Measurements from ENCODE around the gene COL6A5. TPM values are rescaled to one million over a fixed set of nuclear protein-coding genes. Genes with fewer than 3 reads are reported as not detected.
"Not testable (repeated sequence)": the region's sequence is repeated elsewhere in the genome, so short reads cannot be mapped to it uniquely, and the experiment has no call there.

The COL6A5 gene
- total and polyA plus RNA-seq, 9 donors: 0.04 to 0.07 (median 0.05) TPM; not detected in 6

DNA sequence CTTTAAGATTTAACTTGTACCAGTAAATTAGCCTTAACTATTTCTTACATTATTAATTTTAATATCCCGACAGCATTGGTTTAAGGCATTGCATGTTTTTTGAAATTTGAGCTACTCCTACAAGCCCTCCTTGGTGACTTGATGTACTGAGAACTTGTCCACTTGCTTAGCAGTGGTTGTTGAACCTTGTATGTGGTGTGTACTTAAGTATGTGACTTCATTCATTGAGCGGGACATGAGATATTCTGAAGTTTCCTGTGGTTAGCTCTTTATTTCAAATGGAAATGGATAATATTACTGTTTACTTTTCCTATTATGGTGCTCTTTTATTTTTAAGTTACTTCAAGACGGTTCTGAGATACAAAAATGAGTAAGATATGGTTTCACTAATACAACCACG, 3.6 kb upstream of the COL6A5 start:
- Histone ChIP-seq H3K9me3 (no peaks in the 10 kb centered on the region), H3K4me3 (no peak overlapping the region), H3K27me3 (no peaks in the 10 kb centered on the region), H3K4me1 (ENCODE audit: insufficient read depth) (no peaks in the 10 kb centered on the region), H3K27ac (no peak overlapping the region), H3K36me3 (no peaks in the 10 kb centered on the region)
- intact Hi-C loops (cut with DNase I): no loop called here
- DNase-seq: no peak
- WGBS, 3 donors: 73 to 80% (median 80%) methylated on average over 4 of the region's 4 CpGs
- TF ChIP-seq, protein P1, sequence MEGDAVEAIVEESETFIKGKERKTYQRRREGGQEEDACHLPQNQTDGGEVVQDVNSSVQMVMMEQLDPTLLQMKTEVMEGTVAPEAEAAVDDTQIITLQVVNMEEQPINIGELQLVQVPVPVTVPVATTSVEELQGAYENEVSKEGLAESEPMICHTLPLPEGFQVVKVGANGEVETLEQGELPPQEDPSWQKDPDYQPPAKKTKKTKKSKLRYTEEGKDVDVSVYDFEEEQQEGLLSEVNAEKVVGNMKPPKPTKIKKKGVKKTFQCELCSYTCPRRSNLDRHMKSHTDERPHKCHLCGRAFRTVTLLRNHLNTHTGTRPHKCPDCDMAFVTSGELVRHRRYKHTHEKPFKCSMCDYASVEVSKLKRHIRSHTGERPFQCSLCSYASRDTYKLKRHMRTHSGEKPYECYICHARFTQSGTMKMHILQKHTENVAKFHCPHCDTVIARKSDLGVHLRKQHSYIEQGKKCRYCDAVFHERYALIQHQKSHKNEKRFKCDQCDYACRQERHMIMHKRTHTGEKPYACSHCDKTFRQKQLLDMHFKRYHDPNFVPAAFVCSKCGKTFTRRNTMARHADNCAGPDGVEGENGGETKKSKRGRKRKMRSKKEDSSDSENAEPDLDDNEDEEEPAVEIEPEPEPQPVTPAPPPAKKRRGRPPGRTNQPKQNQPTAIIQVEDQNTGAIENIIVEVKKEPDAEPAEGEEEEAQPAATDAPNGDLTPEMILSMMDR (IDR thresholded peaks at IDR 0.05): no peak
- TF ChIP-seq POLR2A (IDR thresholded peaks at IDR 0.05): no peak
- no peak for TF ChIP-seq EP300 (IDR thresholded peaks at IDR 0.05)

DNA sequence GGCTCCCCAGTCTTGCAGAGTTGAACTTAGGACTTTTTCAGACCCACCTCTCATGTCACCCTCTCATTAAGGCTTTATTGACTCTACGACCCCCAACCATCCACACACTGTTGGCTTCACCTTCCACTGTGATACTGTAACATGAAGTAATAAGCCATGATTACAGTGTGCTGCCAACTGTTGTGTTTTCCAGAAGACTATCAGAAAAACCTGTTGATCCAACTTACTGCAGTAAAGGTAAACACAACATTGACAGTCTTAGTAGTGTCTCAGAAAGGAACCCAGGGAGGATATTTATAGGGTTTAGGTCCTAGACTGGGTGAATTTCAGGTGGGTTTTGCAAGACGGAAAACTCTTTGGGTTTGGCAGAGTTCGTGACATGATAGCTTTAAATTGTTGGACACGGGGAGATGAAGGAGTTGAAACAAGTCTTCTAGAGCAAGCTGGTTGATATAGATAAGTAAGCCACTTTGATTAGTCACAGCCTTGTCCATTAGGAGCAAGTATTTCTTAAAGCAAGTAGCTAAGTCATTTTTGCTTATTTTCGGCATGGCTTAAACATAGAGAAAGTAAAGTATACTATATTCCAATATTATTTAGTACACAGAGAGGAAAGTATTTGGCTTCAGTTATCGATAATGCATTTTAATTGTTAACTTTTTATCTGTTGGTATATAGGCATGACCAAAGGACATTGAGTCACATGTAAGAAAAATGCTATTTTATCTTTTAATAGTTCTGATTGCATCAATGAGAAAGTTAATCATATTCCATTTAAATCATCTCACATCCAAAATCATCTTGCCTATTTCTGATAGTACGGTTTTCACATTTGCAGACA, 2.4 kb upstream of the COL6A5 start:
- Histone ChIP-seq H3K4me3 (no peak overlapping the region), H3K27ac (no peak overlapping the region), H3K9me3 (no peaks in the 10 kb centered on the region), H3K4me1 (ENCODE audit: insufficient read depth) (no peaks in the 10 kb centered on the region), H3K27me3 (no peaks in the 10 kb centered on the region), H3K36me3 (no peaks in the 10 kb centered on the region)
- TF ChIP-seq POLR2A (IDR thresholded peaks at IDR 0.05): no peak
- TF ChIP-seq EP300 (IDR thresholded peaks at IDR 0.05): no peak
- TF ChIP-seq, protein P1 (IDR thresholded peaks at IDR 0.05): no peak
- intact Hi-C loops (cut with DNase I): no loop called here
- 72 to 78% (median 75%) methylated on average over 7 of the region's 7 CpGs for WGBS, 3 donors
- no peak for DNase-seq

- intact Hi-C loops (cut with DNase I); DNase-seq; H3K4me3 ChIP-seq; H3K36me3 ChIP-seq; H3K27me3 ChIP-seq; H3K27ac ChIP-seq; H3K9me3 ChIP-seq; H3K4me1 ChIP-seq (ENCODE audit: insufficient read depth): not testable (repeated sequence)
- WGBS, 3 donors: 92 to 96% (median 94%) methylated on average over 2 of the region's 2 CpGs
Observed at GRCh38 chr3:130348258-130348657, 2.8 kb downstream of the COL6A5 start.

DNA sequence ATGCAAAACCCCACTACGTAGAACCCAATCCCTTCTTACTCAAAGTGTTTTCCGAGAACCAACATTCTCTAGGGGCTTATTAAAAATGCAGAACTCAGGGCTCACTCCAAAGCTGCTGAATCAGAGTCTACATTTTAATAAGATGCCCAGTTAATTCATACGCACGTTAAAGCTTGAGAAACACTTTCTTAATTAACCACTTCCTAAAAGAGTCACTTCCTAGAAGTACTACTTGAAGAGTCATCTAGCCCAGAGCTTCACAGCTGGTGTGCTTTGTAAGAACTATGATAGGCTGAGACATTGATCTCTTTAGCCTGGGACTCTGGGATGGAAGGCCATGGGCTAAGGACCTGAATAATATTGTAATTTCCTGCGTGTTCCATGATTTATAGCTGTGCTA, 9.0 kb downstream of the COL6A5 start:
- no peak for TF ChIP-seq POLR2A (IDR thresholded peaks at IDR 0.05)
- no peak for TF ChIP-seq EP300 (IDR thresholded peaks at IDR 0.05)
- TF ChIP-seq, protein P1 (IDR thresholded peaks at IDR 0.05): no peak
- no peak for DNase-seq
- WGBS, 3 donors: 68 to 72% (median 71%) methylated on average over 5 of the region's 5 CpGs
- no peaks in the 10 kb centered on the region for H3K9me3 ChIP-seq
- H3K27me3 ChIP-seq: no peaks in the 10 kb centered on the region
- H3K36me3 ChIP-seq: no peaks in the 10 kb centered on the region
- intact Hi-C loops (cut with DNase I): no loop called here
- no peak overlapping the region for H3K4me3 ChIP-seq
- no peaks in the 10 kb centered on the region for H3K4me1 ChIP-seq (ENCODE audit: insufficient read depth)
- no peak overlapping the region for H3K27ac ChIP-seq

DNA sequence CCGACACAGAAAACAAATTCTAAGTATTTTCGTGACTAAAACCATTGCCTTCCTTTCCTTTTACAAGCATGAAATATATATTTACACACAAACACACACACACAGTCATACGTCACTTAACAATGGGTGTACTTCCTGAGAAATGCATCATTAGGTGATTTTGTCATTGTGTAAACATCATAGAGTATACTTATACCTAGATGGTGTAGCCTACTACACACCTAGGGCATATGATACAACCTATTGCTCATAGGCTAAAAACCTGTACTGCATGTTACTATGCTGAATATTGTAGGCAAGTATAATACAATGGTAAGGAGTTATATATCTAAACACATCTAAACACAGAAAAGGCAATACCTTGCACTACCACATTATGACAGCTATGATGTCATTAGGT, 28.6 kb downstream of the COL6A5 start:
- TF ChIP-seq EP300 (IDR thresholded peaks at IDR 0.05) (no peak), POLR2A (IDR thresholded peaks at IDR 0.05) (no peak)
- TF ChIP-seq, protein P1 (IDR thresholded peaks at IDR 0.05): no peak

More for the DNA sequence above, 28.6 kb downstream of the COL6A5 start:
- H3K27me3 ChIP-seq: no peaks in the 10 kb centered on the region
- intact Hi-C loops (cut with DNase I): no loop called here
- WGBS, 3 donors: 83 to 90% (median 89%) methylated on average over 3 of the region's 3 CpGs
- no peak for DNase-seq
- H3K9me3 ChIP-seq: no peaks in the 10 kb centered on the region
- H3K4me1 ChIP-seq (ENCODE audit: insufficient read depth): no peaks in the 10 kb centered on the region
- no peak overlapping the region for H3K27ac ChIP-seq
- no peak overlapping the region for H3K4me3 ChIP-seq
- no peaks in the 10 kb centered on the region for H3K36me3 ChIP-seq

Measured in ovary (tissue), 9 donors.